ENCODE measurements around the gene POU6F1.

POU6F1 gene

DNA sequence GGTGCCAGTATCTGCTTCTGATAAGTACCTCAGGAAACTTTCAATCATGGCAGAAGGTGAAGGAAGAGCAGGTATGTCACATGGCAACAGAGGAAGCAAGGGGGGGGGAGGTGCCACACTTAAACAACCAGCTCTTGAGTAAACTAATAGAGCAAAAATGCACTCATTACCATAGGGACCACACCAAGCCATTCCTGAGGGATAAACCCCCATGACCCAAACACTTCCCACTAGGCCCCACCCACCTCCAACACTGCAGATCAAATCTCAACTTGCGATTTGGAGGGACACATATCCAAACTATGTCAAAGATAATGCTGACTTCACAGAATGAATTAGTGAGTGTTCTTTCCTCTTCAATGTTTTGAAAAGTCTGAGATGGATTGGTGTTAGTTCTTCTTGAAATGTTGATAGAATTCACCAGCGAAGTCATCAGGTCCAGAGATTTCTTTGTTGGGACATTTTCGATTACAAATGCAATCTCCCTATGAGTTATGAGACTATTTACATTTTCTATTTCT is 61.6 kb downstream of the POU6F1 start:
- no peak for FAIRE-seq

DNA sequence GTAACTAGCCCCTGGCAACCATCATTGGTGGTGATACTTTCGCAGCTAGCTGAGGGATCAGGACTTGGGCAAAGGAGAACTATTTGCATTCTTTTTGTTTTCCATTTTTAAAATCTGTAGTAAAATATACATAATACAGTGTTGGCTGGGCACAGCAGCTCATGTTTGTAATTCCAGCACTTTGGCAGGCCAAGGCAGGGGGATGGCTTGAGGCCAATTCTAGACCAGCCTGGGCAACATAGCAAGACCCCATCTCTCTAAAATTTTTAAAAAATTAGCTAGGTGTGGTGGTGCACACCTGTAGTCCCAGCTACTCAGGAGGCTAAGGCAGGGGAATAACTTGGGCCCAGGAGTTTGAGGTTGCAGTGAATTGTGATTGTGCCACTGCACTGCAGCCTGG is 64.9 kb downstream of the POU6F1 start:
- FAIRE-seq, result no peak

DNA sequence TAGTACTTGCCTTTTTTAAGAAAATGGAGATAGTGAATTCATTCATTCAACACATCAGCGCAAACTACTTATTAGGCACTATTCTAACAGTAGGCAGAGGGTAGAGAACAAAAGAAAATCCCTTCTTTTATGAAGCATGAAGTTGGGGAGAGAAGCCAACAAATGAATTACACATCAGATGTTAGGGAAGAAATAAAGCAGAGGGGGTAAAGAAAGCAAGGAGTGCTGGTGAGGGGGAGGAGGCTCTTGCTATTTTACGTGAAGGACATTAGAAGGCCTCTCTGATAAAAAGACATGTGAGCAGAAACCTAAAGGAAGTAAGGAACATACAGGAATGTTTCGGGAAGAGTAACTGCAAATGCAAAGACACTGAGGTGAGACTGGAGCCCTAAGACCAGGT is 67.1 kb downstream of the POU6F1 start:
- no peak for FAIRE-seq

DNA sequence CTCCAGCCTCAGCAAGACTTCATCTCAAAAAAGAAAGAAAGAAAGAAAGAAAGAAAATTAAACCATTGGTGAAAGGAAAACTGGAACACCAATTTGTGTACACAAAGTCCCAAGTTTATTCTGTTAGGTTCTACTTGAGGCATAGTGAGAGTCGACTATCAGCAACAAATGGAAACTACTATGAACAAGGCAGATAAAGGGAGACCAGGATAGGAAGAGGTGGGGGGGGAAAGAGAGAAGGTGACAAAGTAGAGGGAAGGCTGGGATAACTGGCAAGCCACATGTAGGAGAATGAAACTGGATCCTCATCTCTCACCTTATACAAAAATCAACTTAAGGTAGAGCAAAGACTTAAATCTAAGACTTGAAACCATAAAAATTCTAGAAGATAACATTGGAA is 70.6 kb downstream of the POU6F1 start:
- no peak for FAIRE-seq

DNA sequence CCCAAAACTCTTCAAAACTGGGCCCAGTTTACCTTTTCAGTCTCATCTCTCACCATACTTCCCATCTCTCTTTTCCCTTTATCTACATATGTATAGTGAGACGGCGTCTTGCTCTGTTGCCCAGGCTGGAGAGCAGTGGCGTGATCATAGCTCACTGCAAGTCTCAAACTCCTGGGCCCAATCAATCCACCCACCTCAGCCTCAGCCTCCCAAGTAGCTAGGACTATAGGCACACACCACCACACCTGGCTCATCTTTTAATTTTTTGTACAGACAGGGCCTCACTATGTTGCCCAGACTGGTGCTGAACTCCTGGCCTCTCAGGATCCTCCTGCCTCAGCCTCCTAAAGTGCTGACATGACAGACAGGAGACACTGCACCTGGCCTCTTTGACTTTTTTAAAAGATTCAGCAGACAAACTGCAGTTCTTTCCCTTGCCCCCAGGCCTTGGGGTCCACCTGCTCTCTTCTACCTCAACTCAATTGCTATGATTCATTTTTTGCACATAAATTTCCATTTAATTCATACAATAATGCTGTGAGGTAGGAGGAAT is 78.5 kb downstream of the POU6F1 start:
- no peak for FAIRE-seq
